Natural killer cell (primary cell): Measurements from ENCODE around the gene NTM. TPM values are rescaled to one million over a fixed set of nuclear protein-coding genes. Genes with fewer than 3 reads are reported as not detected.

Source experiments
- ATAC-seq, 3 donors: fragments of 150-1000 bp in 2 of 3; fragments of 200-7000 bp in 1 of 3; cut with Tn5 transposase; 1 replicate in 1 of 3; 2 replicates in 2 of 3; pipeline ENCODE4 v1.10.0; 2021; ENCODE audit warnings: mild to moderate bottlenecking in 2 of 3, moderate library complexity in 2 of 3
- DNase-seq, 2 donors: peaks; one replicate each; pipeline versions ENCODE4 v3.0.0 to v3.0.0-alpha.2; 2013 to 2021; ENCODE audit warnings: mixed read lengths in 1 of 2
- H3K27ac ChIP-seq: one replicate; pipeline ENCODE4 v1.5.1; 2013; ENCODE audit warnings: mild to moderate bottlenecking, low read length
- H3K27me3 ChIP-seq: one replicate; pipeline ENCODE4 v1.6.1; 2013; ENCODE audit warnings: low read length; ENCODE audit not compliant: control insufficient read depth, insufficient read depth
- H3K36me3 ChIP-seq: one replicate; pipeline ENCODE4 v1.6.1; 2013; ENCODE audit warnings: low read length; ENCODE audit not compliant: control insufficient read depth, insufficient read depth
- H3K4me1 ChIP-seq: one replicate; pipeline ENCODE4 v1.6.1; 2013; ENCODE audit warnings: low read length; ENCODE audit not compliant: control insufficient read depth, insufficient read depth
- H3K4me3 ChIP-seq: one replicate; pipeline ENCODE4 v1.5.1; 2013; ENCODE audit warnings: low read length
- H3K9me3 ChIP-seq: one replicate; pipeline ENCODE4 v1.6.1; 2013; ENCODE audit warnings: low read length; ENCODE audit not compliant: control insufficient read depth, insufficient read depth
- H3K27ac Mint-ChIP-seq, 2 donors: one replicate each; pipeline ENCODE4 v1.8.0; 2022; ENCODE audit warnings: mild to moderate bottlenecking in 2 of 2, mixed read lengths in 2 of 2, moderate library complexity in 1 of 2
- H3K27me3 Mint-ChIP-seq, 2 donors: one replicate each; pipeline ENCODE4 v1.8.0; 2022; ENCODE audit warnings: low read depth in 2 of 2, mixed read lengths in 2 of 2
- H3K36me3 Mint-ChIP-seq: one replicate; pipeline ENCODE4 v1.8.0; 2022; ENCODE audit warnings: mixed read lengths
- H3K4me1 Mint-ChIP-seq, 2 donors: one replicate each; pipeline ENCODE4 v1.8.0; 2022; ENCODE audit warnings: mixed read lengths in 2 of 2
- H3K4me3 Mint-ChIP-seq: one replicate; pipeline ENCODE4 v1.8.0; 2022; ENCODE audit warnings: mild to moderate bottlenecking, moderate library complexity, mixed read lengths
- H3K9me3 Mint-ChIP-seq, 2 donors: one replicate each; pipeline ENCODE4 v1.8.0; 2022; ENCODE audit warnings: mixed read lengths in 2 of 2
- CTCF ChIP-seq: fragments of 200-600 bp; IDR thresholded peaks from one replicate; pipeline ENCODE4 v1.8.0; 2022; ENCODE audit warnings: antibody characterized with exemption
- WGBS: methylation state at CpG from one replicate; pipeline ENCODE4 v1.1.7; 2013; ENCODE audit warnings: missing lambda C conversion rate; ENCODE audit not compliant: insufficient coverage; 5-methylcytosine and 5-hydroxymethylcytosine counted together
- intact Hi-C: fragments of 100-400 bp; cut with micrococcal nuclease; formaldehyde crosslinking; loops from one replicate; pipeline ENCODE4 v1.14.2; 2022
- total RNA-seq, 4 donors: library from RNA; stranded (reverse); fragments of 120-200 nt in 1 of 4; gene quantifications; one replicate each; pipeline versions ENCODE4 v1.2.3 to v1.2.4, GENCODE V29; 2013 to 2022

NTM gene
- total RNA-seq, 3 donors from 2014 or later (not counting 1 experiment from before 2014, with no cell fraction given), result not detected

GRCh38 chr11:131760091-131761061, 390.0 kb downstream of the NTM start:
- Mint-ChIP-seq H3K9me3 (peaks cover 2 to 3% of the 10 kb centered on the region in 2 donors), H3K27me3 (no peaks in the 10 kb centered on the region), H3K4me1 (no peaks in the 10 kb centered on the region), H3K4me3 (no peak overlapping the region), H3K36me3 (no peaks in the 10 kb centered on the region), H3K27ac (no peak overlapping the region)
- no peaks in the 10 kb centered on the region for H3K4me1 ChIP-seq
- no peak overlapping the region for H3K27ac ChIP-seq
- DNase-seq (no peak), ATAC-seq (no peak)
- 79% methylated on average over 26 of the region's 26 CpGs for WGBS
- H3K36me3 ChIP-seq, result no peaks in the 10 kb centered on the region
- no peaks in the 10 kb centered on the region for H3K27me3 ChIP-seq
- TF ChIP-seq CTCF, result no peak
- H3K4me3 ChIP-seq, result no peak overlapping the region
- intact Hi-C loops, result no loop called here
- H3K9me3 ChIP-seq, result no peaks in the 10 kb centered on the region

- Histone ChIP-seq H3K4me3 (no peak overlapping the region), H3K27me3 (no peaks in the 10 kb centered on the region), H3K27ac (no peak overlapping the region), H3K36me3 (no peaks in the 10 kb centered on the region), H3K4me1 (no peaks in the 10 kb centered on the region), H3K9me3 (no peaks in the 10 kb centered on the region)
- no peak for DNase-seq
- Mint-ChIP-seq H3K27me3 (no peaks in the 10 kb centered on the region), H3K27ac (no peak overlapping the region), H3K4me1 (no peaks in the 10 kb centered on the region), H3K9me3 (peaks cover 0 to 3% of the 10 kb centered on the region in 2 donors), H3K4me3 (no peak overlapping the region), H3K36me3 (no peaks in the 10 kb centered on the region)
- TF ChIP-seq CTCF, result no peak
- WGBS, result 94% methylated on average over 17 of the region's 17 CpGs
- no peak for ATAC-seq
- intact Hi-C loops, result no loop called here
Observed at GRCh38 chr11:131762346-131763110, 392.1 kb downstream of the NTM start.

- no peaks in the 10 kb centered on the region for H3K27me3 ChIP-seq
- H3K4me1 ChIP-seq, result no peaks in the 10 kb centered on the region
- H3K27ac Mint-ChIP-seq, result no peak overlapping the region
- H3K27ac ChIP-seq, result no peak overlapping the region
- no CpG with 5 or more reads among the region's 4 CpGs for WGBS
- H3K4me3 ChIP-seq, result no peak overlapping the region
- H3K4me3 Mint-ChIP-seq, result no peak overlapping the region
- TF ChIP-seq CTCF, result no peak
- intact Hi-C loops, result no loop called here
- H3K9me3 Mint-ChIP-seq, result peaks cover 0 to 2% of the 10 kb centered on the region in 2 donors
- no peaks in the 10 kb centered on the region for H3K36me3 Mint-ChIP-seq
- no peaks in the 10 kb centered on the region for H3K4me1 Mint-ChIP-seq
- ATAC-seq (no peak), DNase-seq (no peak)
- no peaks in the 10 kb centered on the region for H3K27me3 Mint-ChIP-seq
- H3K36me3 ChIP-seq, result no peaks in the 10 kb centered on the region
- H3K9me3 ChIP-seq, result no peaks in the 10 kb centered on the region
Observed at GRCh38 chr11:131763193-131763890, 392.9 kb downstream of the NTM start.
